ENCODE results near the gene RASGEF1C. TPM values are rescaled to one million over a fixed set of nuclear protein-coding genes. Genes with fewer than 3 reads are reported as not detected.
"Not testable (repeated sequence)": the region's sequence is repeated elsewhere in the genome, so short reads cannot be mapped to it uniquely, and the experiment has no call there.

The RASGEF1C gene
- total RNA-seq, 6 experiments from 2014 or later: not detected

GRCh38 chr5:180212363-180213255, 3.6 kb upstream of the RASGEF1C start:
- H3K36me3 Mint-ChIP-seq (ENCODE audit: low read depth): no peaks in the 10 kb centered on the region
- no peak for TF ChIP-seq CTCF (IDR thresholded peaks at IDR 0.05)
- peaks cover 16% of the 10 kb centered on the region; the same call in 1 of the 2 replicates for H3K27me3 Mint-ChIP-seq (ENCODE audit: insufficient read depth)
- peaks cover 55% of the 10 kb centered on the region for H3K9me3 Mint-ChIP-seq
- H3K27ac Mint-ChIP-seq: no peak overlapping the region
- no peak for DNase-seq
- H3K4me1 Mint-ChIP-seq (ENCODE audit: low read depth): no peaks in the 10 kb centered on the region
- H3K4me3 Mint-ChIP-seq: no peak overlapping the region

GRCh38 chr5:180211761-180212035, 2.7 kb upstream of the RASGEF1C start:
- DNase-seq: no peak
- no peaks in the 10 kb centered on the region for H3K4me1 Mint-ChIP-seq (ENCODE audit: low read depth)
- H3K4me3 Mint-ChIP-seq: no peak overlapping the region
- no peak for TF ChIP-seq CTCF (IDR thresholded peaks at IDR 0.05)
- peaks cover 16% of the 10 kb centered on the region; the same call in 1 of the 2 replicates for H3K27me3 Mint-ChIP-seq (ENCODE audit: insufficient read depth)
- H3K9me3 Mint-ChIP-seq: peaks cover 55% of the 10 kb centered on the region
- no peaks in the 10 kb centered on the region for H3K36me3 Mint-ChIP-seq (ENCODE audit: low read depth)
- no peak overlapping the region for H3K27ac Mint-ChIP-seq

- Mint-ChIP-seq H3K4me3 (no peak overlapping the region), H3K36me3 (ENCODE audit: low read depth) (no peaks in the 10 kb centered on the region)
- no peak for TF ChIP-seq CTCF (IDR thresholded peaks at IDR 0.05)
Measured at GRCh38 chr5:180210961-180211760, 2.1 kb upstream of the RASGEF1C start.

GRCh38 chr5:180210077-180210476, 1.1 kb upstream of the RASGEF1C start:
- not testable (repeated sequence) for H3K4me1 Mint-ChIP-seq (ENCODE audit: low read depth); DNase-seq; H3K27ac Mint-ChIP-seq; H3K4me3 Mint-ChIP-seq; H3K36me3 Mint-ChIP-seq (ENCODE audit: low read depth)
- H3K27me3 Mint-ChIP-seq (ENCODE audit: insufficient read depth): peaks cover 15% of the 10 kb centered on the region; the same call in 1 of the 2 replicates
- H3K9me3 Mint-ChIP-seq: peaks cover 43% of the 10 kb centered on the region

More at GRCh38 chr5:180210961-180211760, 2.1 kb upstream of the RASGEF1C start:
- Mint-ChIP-seq H3K27ac (no peak overlapping the region), H3K27me3 (ENCODE audit: insufficient read depth) (peaks cover 16% of the 10 kb centered on the region; the same call in 1 of the 2 replicates), H3K9me3 (peaks cover 54% of the 10 kb centered on the region), H3K4me1 (ENCODE audit: low read depth) (no peaks in the 10 kb centered on the region)
- no peak for DNase-seq

GRCh38 chr5:180208435-180209081, 453 bp downstream of the RASGEF1C start:
- no peak for DNase-seq
- H3K9me3 Mint-ChIP-seq: peaks cover 34% of the 10 kb centered on the region
- no peak overlapping the region for H3K27ac Mint-ChIP-seq
- H3K4me1 Mint-ChIP-seq (ENCODE audit: low read depth): no peaks in the 10 kb centered on the region
- TF ChIP-seq CTCF (IDR thresholded peaks at IDR 0.05): no peak
- peaks cover 14% of the 10 kb centered on the region; the same call in 1 of the 2 replicates for H3K27me3 Mint-ChIP-seq (ENCODE audit: insufficient read depth)
- H3K4me3 Mint-ChIP-seq: no peak overlapping the region
- H3K36me3 Mint-ChIP-seq (ENCODE audit: low read depth): no peaks in the 10 kb centered on the region
